OCI-LY7 (cell line): ENCODE data around the gene FYB2. TPM values are rescaled to one million over a fixed set of nuclear protein-coding genes. Genes with fewer than 3 reads are reported as not detected.

Experiments
- BruUV-seq: library from RNA; stranded (reverse); fragments of 400-500 nt; replicated peaks from 2 replicates; lab custom pipeline; 2021; lab: Mats Ljungman, UMichigan
- CTCF ChIA-PET: fragments of 300-600 bp; sonication (Branson Sonifier 250); formaldehyde crosslinking; loops from one replicate; lab custom pipeline; 2022; ENCODE audit warnings: antibody characterized with exemption; ENCODE audit not compliant: unreplicated experiment; lab: Charles Lee
- POLR2A ChIA-PET: fragments of 300-600 bp; sonication (Branson Sonifier 250); formaldehyde crosslinking; loops from one replicate; lab custom pipeline; 2022; ENCODE audit warnings: antibody characterized with exemption; lab: Charles Lee
- DNase-seq: peaks from one replicate; pipeline ENCODE4 v3.0.0-alpha.2; 2015; ENCODE audit warnings: low spot score
- H2AFZ ChIP-seq: fragments of 200-600 bp; sonication (generic), shearing (Covaris generic); 2 replicates; pipeline ENCODE4 v1.6.1; 2014; ENCODE audit warnings: mild to moderate bottlenecking, antibody characterized with exemption, low read length, moderate library complexity
- H3K27ac ChIP-seq: fragments of 200-600 bp; sonication (generic); 2 replicates; pipeline ENCODE4 v1.5.1; 2014; ENCODE audit warnings: mixed run types, low read depth, mild to moderate bottlenecking, moderate library complexity, low read length, inconsistent platforms; ENCODE audit not compliant: poor library complexity, severe bottlenecking
- H3K36me3 ChIP-seq: fragments of 200-600 bp; sonication (generic); 2 replicates; pipeline ENCODE4 v1.6.1; 2014; ENCODE audit warnings: mild to moderate bottlenecking, antibody characterized with exemption, low read length, moderate library complexity, mixed read lengths; ENCODE audit not compliant: insufficient read depth
- H3K4me1 ChIP-seq: fragments of 200-600 bp; sonication (generic); 2 replicates; pipeline ENCODE4 v1.5.1; 2014; ENCODE audit warnings: mild to moderate bottlenecking, low read length; ENCODE audit not compliant: insufficient read depth, poor library complexity, severe bottlenecking
- H3K4me2 ChIP-seq: fragments of 200-600 bp; sonication (generic); 2 replicates; pipeline ENCODE4 v1.6.1; 2014; ENCODE audit warnings: mild to moderate bottlenecking, low read length
- H3K4me3 ChIP-seq: fragments of 200-600 bp; sonication (generic); 2 replicates; pipeline ENCODE4 v1.5.1; 2014; ENCODE audit warnings: mild to moderate bottlenecking, low read depth, low read length; ENCODE audit not compliant: poor library complexity, severe bottlenecking
- H3K79me2 ChIP-seq: fragments of 200-600 bp; sonication (generic); 2 replicates; pipeline ENCODE4 v1.6.1; 2016; ENCODE audit warnings: low read depth, mild to moderate bottlenecking, low read length, moderate library complexity, mixed read lengths; ENCODE audit not compliant: insufficient read depth
- H3K9me2 ChIP-seq: fragments of 200-600 bp; sonication (generic); 2 replicates; pipeline ENCODE4 v1.6.1; 2016; ENCODE audit warnings: mild to moderate bottlenecking, low read length, mixed read lengths; ENCODE audit not compliant: insufficient read depth
- H3K9me3 ChIP-seq: fragments of 200-600 bp; sonication (generic); 2 replicates; pipeline ENCODE4 v1.6.1; 2014; ENCODE audit warnings: mild to moderate bottlenecking, mixed run types, low read length, mixed read lengths
- H4K20me1 ChIP-seq: fragments of 200-600 bp; sonication (generic); 2 replicates; pipeline ENCODE4 v1.6.1; 2014; ENCODE audit warnings: mild to moderate bottlenecking, antibody characterized with exemption, low read length, moderate library complexity, mixed read lengths; ENCODE audit not compliant: insufficient read depth
- EZH2phosphoT487 ChIP-seq: fragments of 200-600 bp; sonication (generic); IDR thresholded peaks from 2 replicates; pipeline ENCODE4 v1.6.1; 2018; ENCODE audit warnings: low read depth, borderline replicate concordance, mild to moderate bottlenecking, mixed run types, antibody characterized with exemption, low read length, moderate library complexity, mixed read lengths
- intact Hi-C: fragments of 100-400 bp; cut with micrococcal nuclease; formaldehyde crosslinking; loops from one replicate; pipeline ENCODE4 v1.10.0; 2022; ENCODE audit not compliant: unreplicated experiment
- total RNA-seq, 2 experiments: library from RNA; depleted of rRNA in 1 of 2; stranded (reverse); fragments of >200 nt in 1 of 2; shearing (Covaris generic) in 1 of 2; gene quantifications; 2 replicates each; pipeline ENCODE4 v1.2.3, GENCODE V29; 2014 to 2022
- TF ChIP-seq, protein P1 (sequence below): fragments of 200-600 bp; sonication (generic); conservative IDR thresholded peaks from 2 replicates; pipeline ENCODE4 v1.5.1; 2014; ENCODE audit warnings: mild to moderate bottlenecking, antibody characterized with exemption, low read length, moderate library complexity, mixed read lengths

FYB2 gene
- total RNA-seq, 2 experiments from 2014 or later, result not detected

DNA sequence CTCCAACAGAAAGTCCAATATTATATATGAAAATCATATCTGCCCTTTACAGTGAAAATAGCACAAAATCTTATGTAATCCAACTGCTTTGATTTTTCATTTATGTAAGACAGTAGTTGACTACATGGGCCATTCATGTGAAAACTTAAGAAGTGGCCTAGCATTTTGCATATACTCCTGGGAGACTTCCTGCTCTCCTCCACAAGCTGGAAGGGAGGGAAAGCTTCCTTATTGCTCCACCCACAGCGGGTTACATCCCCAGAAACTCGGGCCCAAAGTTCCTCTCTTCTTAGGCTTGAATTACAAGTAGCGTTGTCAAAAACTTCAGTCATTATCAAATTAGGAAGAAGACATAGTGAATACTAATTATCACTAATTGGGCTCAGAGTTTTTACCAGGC is 29.2 kb downstream of the FYB2 start:
- BruUV-seq, result no TSS peak
- H2AFZ ChIP-seq, result no peak overlapping the region
- H3K9me3 ChIP-seq, result no peaks in the 10 kb centered on the region
- TF ChIP-seq EZH2phosphoT487, result no peak
- TF ChIP-seq, protein P1, sequence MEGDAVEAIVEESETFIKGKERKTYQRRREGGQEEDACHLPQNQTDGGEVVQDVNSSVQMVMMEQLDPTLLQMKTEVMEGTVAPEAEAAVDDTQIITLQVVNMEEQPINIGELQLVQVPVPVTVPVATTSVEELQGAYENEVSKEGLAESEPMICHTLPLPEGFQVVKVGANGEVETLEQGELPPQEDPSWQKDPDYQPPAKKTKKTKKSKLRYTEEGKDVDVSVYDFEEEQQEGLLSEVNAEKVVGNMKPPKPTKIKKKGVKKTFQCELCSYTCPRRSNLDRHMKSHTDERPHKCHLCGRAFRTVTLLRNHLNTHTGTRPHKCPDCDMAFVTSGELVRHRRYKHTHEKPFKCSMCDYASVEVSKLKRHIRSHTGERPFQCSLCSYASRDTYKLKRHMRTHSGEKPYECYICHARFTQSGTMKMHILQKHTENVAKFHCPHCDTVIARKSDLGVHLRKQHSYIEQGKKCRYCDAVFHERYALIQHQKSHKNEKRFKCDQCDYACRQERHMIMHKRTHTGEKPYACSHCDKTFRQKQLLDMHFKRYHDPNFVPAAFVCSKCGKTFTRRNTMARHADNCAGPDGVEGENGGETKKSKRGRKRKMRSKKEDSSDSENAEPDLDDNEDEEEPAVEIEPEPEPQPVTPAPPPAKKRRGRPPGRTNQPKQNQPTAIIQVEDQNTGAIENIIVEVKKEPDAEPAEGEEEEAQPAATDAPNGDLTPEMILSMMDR, result no peak
- H4K20me1 ChIP-seq, result no peaks in the 10 kb centered on the region
- H3K79me2 ChIP-seq, result no peaks in the 10 kb centered on the region
- intact Hi-C loops, result no loop called here
- no peaks in the 10 kb centered on the region for H3K36me3 ChIP-seq
- no peaks in the 10 kb centered on the region for H3K9me2 ChIP-seq
- ChIA-PET POLR2A (no interaction called here), CTCF (no interaction called here)
- no peak overlapping the region for H3K4me2 ChIP-seq
- no peak for DNase-seq
- H3K4me3 ChIP-seq, result no peak overlapping the region
- no peak overlapping the region for H3K27ac ChIP-seq
- H3K4me1 ChIP-seq, result no peaks in the 10 kb centered on the region

DNA sequence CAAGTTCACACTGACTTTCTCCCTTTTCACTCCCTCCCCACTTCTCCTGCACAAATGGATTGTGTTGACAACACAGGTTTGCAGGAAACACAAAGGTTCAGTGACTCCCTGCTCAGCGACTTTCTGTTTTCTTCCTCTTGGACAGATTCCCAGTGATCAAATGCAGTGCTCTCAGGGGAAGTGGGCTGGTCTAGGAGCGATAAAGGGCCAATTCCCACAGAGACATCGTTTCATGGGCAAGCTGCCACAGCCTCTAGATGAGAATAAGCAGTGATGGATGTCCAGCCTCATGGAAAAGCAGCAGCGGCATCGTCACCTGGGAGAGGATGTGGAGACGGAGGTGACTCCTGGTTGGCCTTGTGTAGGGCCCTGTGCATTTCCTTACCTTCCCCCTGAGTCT is 30.6 kb downstream of the FYB2 start:
- Histone ChIP-seq H3K4me2 (no peak overlapping the region), H3K9me2 (no peaks in the 10 kb centered on the region), H3K4me3 (no peak overlapping the region), H3K36me3 (no peaks in the 10 kb centered on the region), H3K4me1 (no peaks in the 10 kb centered on the region), H4K20me1 (no peaks in the 10 kb centered on the region), H3K79me2 (no peaks in the 10 kb centered on the region), H3K9me3 (no peaks in the 10 kb centered on the region), H3K27ac (no peak overlapping the region), H2AFZ (no peak overlapping the region)
- ChIA-PET CTCF (no interaction called here), POLR2A (no interaction called here)
- intact Hi-C loops, result no loop called here
- no TSS peak for BruUV-seq
- no peak for TF ChIP-seq EZH2phosphoT487
- no peak for DNase-seq

DNA sequence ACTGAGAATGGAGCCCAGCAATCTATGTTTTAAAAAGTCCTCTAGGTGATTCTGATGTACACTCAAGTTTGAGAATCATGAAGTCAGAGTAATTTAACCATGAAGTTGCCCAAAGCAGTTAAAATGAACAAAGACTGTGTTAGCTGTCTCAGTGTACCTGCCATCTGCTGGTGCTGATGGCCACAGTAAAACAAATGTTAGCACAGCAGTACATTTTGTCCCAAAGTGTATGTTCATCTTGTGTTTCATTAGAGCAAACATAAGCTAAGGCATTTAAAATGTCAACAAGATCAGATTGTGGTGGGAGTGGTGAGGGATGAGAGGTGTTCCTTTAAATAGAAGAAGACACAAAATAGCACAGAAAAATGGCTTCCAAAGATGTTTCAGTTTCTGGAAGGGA is 31.1 kb downstream of the FYB2 start:
- TF ChIP-seq, protein P1, result no peak
- TF ChIP-seq EZH2phosphoT487, result no peak
- ChIA-PET POLR2A (no interaction called here), CTCF (no interaction called here)
- BruUV-seq, result no TSS peak
- DNase-seq, result no peak
- Histone ChIP-seq H2AFZ (no peak overlapping the region), H3K4me3 (no peak overlapping the region), H3K4me2 (no peak overlapping the region), H4K20me1 (no peaks in the 10 kb centered on the region), H3K9me3 (no peaks in the 10 kb centered on the region), H3K4me1 (no peaks in the 10 kb centered on the region), H3K36me3 (no peaks in the 10 kb centered on the region), H3K9me2 (no peaks in the 10 kb centered on the region), H3K79me2 (no peaks in the 10 kb centered on the region), H3K27ac (no peak overlapping the region)
- intact Hi-C loops, result no loop called here
